ENCODE measurements around the gene TMEM203.
"Not testable (repeated sequence)": the region's sequence is repeated elsewhere in the genome, so short reads cannot be mapped to it uniquely, and the experiment has no call there.

The TMEM203 gene

GRCh38 chr9:137205126-137206069 lies at the start of gene TMEM203, which contains the start of gene NDOR1:
TMEM203 (minus strand) TSS chr9:137205648; CDS start chr9:137205414, 234 bp downstream.
NDOR1 (plus strand) TSS chr9:137205700; CDS start chr9:137205778, 78 bp downstream.
- peak within 1 kb of the TSS; percentile 94 for H3K4me3 ChIP-seq (ENCODE audit: low read depth, low read length)

DNA sequence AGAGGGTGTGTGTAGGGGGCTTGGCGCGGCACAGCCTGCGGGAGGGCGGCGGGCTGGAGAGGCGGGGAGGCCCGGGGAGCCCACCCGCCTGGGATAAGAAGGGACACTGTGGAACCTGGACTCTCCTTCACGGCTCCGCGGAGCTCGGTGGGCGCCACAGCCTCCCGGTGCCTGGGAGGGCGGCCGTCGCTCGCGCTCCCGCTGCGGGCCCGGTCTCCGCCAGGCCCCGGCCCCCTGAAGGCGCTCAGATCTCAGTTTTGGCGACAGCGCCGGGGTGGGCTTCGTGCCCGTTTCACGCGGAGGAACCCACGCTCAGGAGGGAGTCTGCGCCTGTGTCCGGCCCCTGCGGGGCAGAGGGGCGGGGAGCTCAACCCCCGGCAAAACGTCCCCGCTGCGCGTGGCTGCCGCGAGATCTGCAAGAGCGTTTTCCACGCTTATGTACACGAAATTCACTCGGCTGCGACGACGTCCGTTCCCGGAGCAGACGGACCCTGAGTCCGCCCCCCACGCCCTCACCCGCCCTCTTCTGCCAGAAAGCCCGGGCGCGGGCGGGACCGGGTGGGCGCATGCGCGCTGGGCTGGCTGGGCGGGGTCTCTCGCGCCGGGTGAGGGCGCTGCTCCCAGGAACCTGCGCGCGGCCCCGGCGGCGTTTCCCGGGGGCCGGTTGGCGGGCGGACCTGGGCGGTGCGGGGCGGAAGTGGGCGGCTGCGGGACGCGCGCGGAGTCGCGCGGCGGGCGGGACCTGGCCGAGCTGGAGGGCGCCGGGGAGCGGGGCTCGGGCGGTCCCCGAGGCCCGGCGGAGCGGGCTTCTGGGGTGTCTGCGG lies 49.4 kb upstream of the TMEM203 start, which contains the start of gene NELFB:
NELFB (plus strand) TSS at position 704 of the 824 bp plus-strand sequence.
- H3K4me3 ChIP-seq (ENCODE audit: low read depth, low read length), result peak within 1 kb of the TSS; percentile 94

GRCh38 chr9:137253717-137254623 lies 48.5 kb upstream of the TMEM203 start:
- H3K4me3 ChIP-seq (ENCODE audit: low read depth, low read length), result peak overlapping the region; percentile 94

GRCh38 chr9:137252555-137253506 lies 47.4 kb upstream of the TMEM203 start:
- H3K4me3 ChIP-seq (ENCODE audit: low read depth, low read length), result no peak overlapping the region

- H3K4me3 ChIP-seq (ENCODE audit: low read depth, low read length), result no peak overlapping the region
Observed at GRCh38 chr9:137251490-137252268, 46.2 kb upstream of the TMEM203 start.

- H3K4me3 ChIP-seq (ENCODE audit: low read depth, low read length), result no peak within 1 kb of the TSS
Observed at GRCh38 chr9:137251194-137251461, 45.7 kb upstream of the TMEM203 start, which contains the start of gene STPG3. STPG3 (plus strand) TSS chr9:137251286; CDS start chr9:137251287, 1 bp downstream.

DNA sequence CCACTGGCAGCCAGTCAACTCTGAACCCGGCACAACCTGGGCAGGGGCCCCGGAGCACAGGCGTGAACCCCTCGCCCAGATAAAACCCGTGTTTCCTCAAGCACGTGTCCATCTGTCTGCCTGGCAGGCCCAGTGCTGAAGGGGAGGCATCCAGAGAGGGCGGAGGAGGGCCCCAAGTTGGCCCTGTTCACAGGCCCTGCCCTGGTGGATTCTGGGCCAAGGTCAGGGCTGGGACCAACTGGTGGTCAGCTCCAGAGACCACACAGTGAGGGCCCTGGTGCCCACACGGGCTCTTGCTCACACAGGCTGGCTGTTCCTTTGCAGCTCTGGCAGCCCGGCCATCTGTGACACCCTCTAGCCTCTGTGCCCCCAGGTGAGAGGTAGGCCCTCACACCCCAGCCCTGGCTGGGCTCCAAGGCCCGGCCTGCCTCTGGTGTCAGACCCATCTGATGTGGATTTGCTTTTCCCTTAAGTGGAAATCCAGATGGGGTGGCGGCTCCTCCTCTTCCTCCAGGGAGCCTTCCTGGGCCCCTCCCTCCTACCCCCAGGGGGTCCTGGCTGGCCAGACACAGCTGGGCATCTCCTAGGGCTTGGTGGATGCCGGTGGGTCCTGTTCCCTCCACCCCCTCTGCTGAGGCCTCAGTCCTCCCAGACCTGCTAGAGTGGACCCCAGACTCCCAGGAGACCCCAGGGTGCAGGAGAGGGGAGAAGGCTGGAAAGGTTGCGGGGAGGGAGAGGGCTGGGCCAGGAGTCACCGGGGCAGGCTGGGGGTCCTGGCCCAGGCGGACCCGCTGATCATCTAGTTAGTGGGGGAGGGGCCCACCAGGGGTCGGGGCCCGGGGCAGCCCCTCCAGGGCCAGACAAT lies 45.1 kb upstream of the TMEM203 start:
- no peak overlapping the region for H3K4me3 ChIP-seq (ENCODE audit: low read depth, low read length)

- H3K4me3 ChIP-seq (ENCODE audit: low read depth, low read length), result no peak overlapping the region
Observed at GRCh38 chr9:137247916-137248175, 42.4 kb upstream of the TMEM203 start.

DNA sequence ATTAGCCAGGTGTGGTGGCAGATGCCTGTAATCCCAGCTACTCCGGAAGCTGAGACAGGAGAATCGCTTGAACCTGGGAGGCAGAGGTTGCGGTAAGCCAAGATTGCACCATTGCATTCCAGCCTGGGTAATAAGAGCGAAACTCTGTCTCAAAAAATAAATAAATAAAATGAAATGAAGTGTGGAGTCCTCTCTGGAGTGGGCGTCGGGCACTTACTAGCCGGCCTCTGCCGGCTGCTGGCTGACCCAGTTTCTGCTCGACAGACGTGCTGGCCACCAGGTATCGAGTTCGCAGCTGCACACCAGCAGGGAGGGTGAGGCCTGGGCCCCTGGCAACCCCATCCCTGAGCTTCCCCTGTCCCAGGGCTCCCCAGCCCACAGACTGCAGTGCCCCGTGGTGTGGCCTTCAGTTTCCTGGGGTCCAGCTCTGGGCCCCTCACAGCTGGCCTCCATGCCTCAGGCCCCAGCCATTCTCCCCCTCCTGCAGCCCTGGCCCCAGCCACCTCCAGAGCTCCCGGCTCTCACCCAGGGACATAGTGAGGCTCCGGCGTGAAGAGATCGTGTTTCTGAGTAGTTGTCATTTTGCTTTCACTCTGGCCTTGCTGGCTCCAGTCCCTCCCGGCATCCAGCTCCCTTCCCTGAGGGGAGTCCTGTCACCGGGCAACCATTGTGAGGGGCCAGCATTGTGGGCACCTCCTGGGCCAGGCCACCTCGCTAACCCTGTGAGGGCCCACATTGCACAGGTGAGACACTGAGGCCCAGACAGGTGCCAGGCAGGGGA lies 41.9 kb upstream of the TMEM203 start:
- H3K4me3 ChIP-seq (ENCODE audit: low read depth, low read length), result no peak overlapping the region

DNA sequence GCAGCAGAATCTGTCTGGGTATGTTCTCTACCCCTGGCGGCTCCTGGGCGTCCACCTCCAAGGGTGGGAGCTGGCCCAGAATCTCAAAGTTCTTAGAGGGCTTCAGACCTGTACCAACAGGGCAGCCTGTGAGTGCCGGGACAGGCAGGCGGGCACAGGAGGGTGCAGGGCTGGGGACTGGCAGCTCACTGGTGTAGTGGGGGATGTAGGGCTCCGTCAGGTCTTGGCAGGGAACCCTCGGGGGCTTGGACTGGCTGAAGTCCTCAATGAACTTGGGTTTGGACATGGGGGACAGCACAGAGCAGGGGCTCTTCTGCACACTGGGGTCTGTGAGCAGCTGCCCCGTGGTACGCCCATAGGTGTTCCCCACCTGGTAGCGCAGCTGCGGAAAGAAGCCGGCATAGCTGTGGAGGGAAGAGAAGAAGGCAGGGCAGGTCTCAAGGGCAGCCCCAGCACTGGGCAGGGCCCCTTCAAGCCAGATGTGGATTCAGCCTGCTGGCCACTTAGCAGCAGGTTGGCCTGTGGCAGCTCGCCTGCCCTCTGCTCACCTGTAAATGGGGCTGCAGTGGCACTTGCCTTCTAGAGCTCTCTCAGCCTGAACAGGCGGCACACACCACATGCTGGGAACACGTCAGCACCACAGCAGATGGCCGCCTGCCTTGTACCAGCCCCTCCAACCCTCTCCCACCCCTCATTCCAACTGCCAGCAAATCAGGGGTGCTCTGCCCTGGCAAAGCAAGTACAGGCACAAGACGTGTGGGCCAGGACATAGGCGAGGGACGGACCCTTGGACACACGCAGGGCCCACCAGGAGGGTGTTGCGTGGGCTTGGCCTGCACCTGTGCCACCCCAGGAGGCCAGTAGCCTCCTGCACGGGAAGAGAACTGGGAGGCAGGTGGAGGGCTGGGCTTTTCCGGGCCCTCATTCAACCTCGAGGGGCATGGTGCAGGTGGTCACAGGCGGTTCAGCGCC lies 40.3 kb upstream of the TMEM203 start:
- no peak overlapping the region for H3K4me3 ChIP-seq (ENCODE audit: low read depth, low read length)

GRCh38 chr9:137244486-137245449 lies 39.3 kb upstream of the TMEM203 start:
- no peak overlapping the region for H3K4me3 ChIP-seq (ENCODE audit: low read depth, low read length)

GRCh38 chr9:137243626-137244485 lies 38.4 kb upstream of the TMEM203 start:
- H3K4me3 ChIP-seq (ENCODE audit: low read depth, low read length), result no peak overlapping the region

DNA sequence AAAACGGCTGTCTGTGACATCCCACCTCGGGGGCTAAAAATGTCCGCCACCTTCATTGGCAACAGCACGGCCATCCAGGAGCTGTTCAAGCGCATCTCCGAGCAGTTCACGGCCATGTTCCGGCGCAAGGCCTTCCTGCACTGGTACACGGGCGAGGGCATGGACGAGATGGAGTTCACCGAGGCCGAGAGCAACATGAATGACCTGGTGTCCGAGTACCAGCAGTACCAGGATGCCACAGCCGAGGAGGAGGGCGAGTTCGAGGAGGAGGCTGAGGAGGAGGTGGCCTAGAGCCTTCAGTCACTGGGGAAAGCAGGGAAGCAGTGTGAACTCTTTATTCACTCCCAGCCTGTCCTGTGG lies 37.8 kb upstream of the TMEM203 start:
- not testable (repeated sequence) for H3K4me3 ChIP-seq (ENCODE audit: low read depth, low read length)

Data from iPS-11a (cell line).